IMR-90 (cell line): ENCODE results near the gene TRAIP. TPM values are rescaled to one million over a fixed set of nuclear protein-coding genes. Genes with fewer than 3 reads are reported as not detected.

Source experiments
- ATAC-seq: fragments of 200-7000 bp; cut with Tn5 transposase; 2 replicates; pipeline ENCODE4 v1.9.1; 2020; ENCODE audit warnings: low read depth, mild to moderate bottlenecking, moderate library complexity
- BruUV-seq: library from RNA; stranded (reverse); fragments of 400-500 nt; replicated peaks from 2 replicates; lab custom pipeline; 2021; lab: Mats Ljungman, UMichigan
- CTCF ChIA-PET: fragments of 300-600 bp; formaldehyde crosslinking; extraction: SDS; loops from one replicate; lab custom pipeline; 2021; ENCODE audit warnings: antibody characterized with exemption; lab: Yijun Ruan, JAX
- POLR2A ChIA-PET: fragments of 300-600 bp; sonication (Branson Sonifier 250); formaldehyde crosslinking; loops from one replicate; lab custom pipeline; 2022; ENCODE audit warnings: antibody characterized with exemption; ENCODE audit not compliant: unreplicated experiment; lab: Charles Lee
- DNase-seq: peaks from one replicate; pipeline ENCODE4 v3.0.0; 2013
- H2AFZ ChIP-seq: replicated peaks from 2 replicates; pipeline ENCODE3; 2013; ENCODE audit warnings: low read length, mild to moderate bottlenecking; ENCODE audit not compliant: poor library complexity
- H2AK5ac ChIP-seq: 2 replicates; pipeline ENCODE4 v1.6.1; 2013; ENCODE audit warnings: low read depth, low read length, inconsistent platforms
- H2AK9ac ChIP-seq: replicated peaks from 2 replicates; pipeline ENCODE3; 2013; ENCODE audit warnings: mild to moderate bottlenecking, low read depth, low read length, moderate library complexity; ENCODE audit not compliant: poor library complexity
- H2BK120ac ChIP-seq: 2 replicates; pipeline ENCODE4 v1.6.1; 2013; ENCODE audit warnings: low read depth, low read length, inconsistent platforms
- H2BK15ac ChIP-seq: 3 replicates; pipeline ENCODE4 v1.6.1; 2013; ENCODE audit warnings: low read depth, low read length, inconsistent platforms
- H2BK20ac ChIP-seq: 2 replicates; pipeline ENCODE4 v1.6.1; 2013; ENCODE audit warnings: low read depth, mild to moderate bottlenecking, inconsistent platforms, low read length, moderate library complexity
- H2BK5ac ChIP-seq: 2 replicates; pipeline ENCODE4 v1.6.1; 2013; ENCODE audit warnings: mild to moderate bottlenecking, low read depth, low read length, inconsistent platforms; ENCODE audit not compliant: poor library complexity, severe bottlenecking
- H3K14ac ChIP-seq: replicated peaks from 2 replicates; pipeline ENCODE4 v1.6.1; 2013; ENCODE audit warnings: low read depth, low read length, inconsistent platforms
- H3K18ac ChIP-seq: 2 replicates; pipeline ENCODE4 v1.6.1; 2013; ENCODE audit warnings: low read depth, low read length, control low read depth
- H3K23ac ChIP-seq: 2 replicates; pipeline ENCODE4 v1.6.1; 2013; ENCODE audit warnings: low read depth, low read length, inconsistent platforms
- H3K27ac ChIP-seq: 2 replicates; pipeline ENCODE4 v1.5.1; 2013; ENCODE audit warnings: mild to moderate bottlenecking, control low read depth, low read length; ENCODE audit not compliant: insufficient read depth
- H3K27me3 ChIP-seq: 2 replicates; pipeline ENCODE4 v1.6.1; 2013; ENCODE audit warnings: low read length; ENCODE audit not compliant: control insufficient read depth, insufficient read depth
- H3K36me3 ChIP-seq: 2 replicates; pipeline ENCODE4 v1.6.1; 2013; ENCODE audit warnings: low read length, mixed read lengths; ENCODE audit not compliant: control insufficient read depth, insufficient read depth
- H3K4ac ChIP-seq: 2 replicates; pipeline ENCODE4 v1.6.1; 2013; ENCODE audit warnings: low read depth, low read length, inconsistent platforms
- H3K4me1 ChIP-seq: 2 replicates; pipeline ENCODE4 v1.6.1; 2013; ENCODE audit warnings: low read length, mixed read lengths; ENCODE audit not compliant: control insufficient read depth, insufficient read depth
- H3K4me2 ChIP-seq: 2 replicates; pipeline ENCODE4 v1.6.1; 2013; ENCODE audit warnings: low read depth, mild to moderate bottlenecking, control low read depth, low read length, moderate library complexity
- H3K4me3 ChIP-seq: 2 replicates; pipeline ENCODE4 v1.5.1; 2013; ENCODE audit warnings: low read depth, mild to moderate bottlenecking, control low read depth, low read length, moderate library complexity; ENCODE audit not compliant: insufficient read depth
- H3K56ac ChIP-seq: 2 replicates; pipeline ENCODE4 v1.6.1; 2013; ENCODE audit warnings: low read length, inconsistent platforms; ENCODE audit not compliant: insufficient read depth; ENCODE audit errors: extremely low read depth
- H3K79me1 ChIP-seq, 2 experiments: 2 replicates each; pipeline ENCODE4 v1.6.1; 2013; ENCODE audit warnings: low read length in 2 of 2, inconsistent platforms in 1 of 2, low read depth in 1 of 2
- H3K9ac ChIP-seq: 2 replicates; pipeline ENCODE4 v1.6.1; 2013; ENCODE audit warnings: low read depth, low read length, control low read depth
- H3K9me1 ChIP-seq: 2 replicates; pipeline ENCODE4 v1.6.1; 2013; ENCODE audit warnings: low read length, inconsistent platforms; ENCODE audit not compliant: insufficient read depth
- H3K9me3 ChIP-seq: 2 replicates; pipeline ENCODE4 v1.6.1; 2013; ENCODE audit warnings: low read length; ENCODE audit not compliant: control insufficient read depth, insufficient read depth
- H4K20me1 ChIP-seq: 2 replicates; pipeline ENCODE4 v1.6.1; 2013; ENCODE audit warnings: low read length, inconsistent platforms; ENCODE audit not compliant: insufficient read depth
- H4K5ac ChIP-seq: 2 replicates; pipeline ENCODE4 v1.6.1; 2013; ENCODE audit warnings: mild to moderate bottlenecking, low read depth, low read length, control low read depth
- H4K8ac ChIP-seq, 2 experiments: 2 replicates each; pipeline ENCODE4 v1.6.1; 2013; ENCODE audit warnings: low read depth in 2 of 2, low read length in 2 of 2, control low read depth in 1 of 2, inconsistent platforms in 1 of 2
- H4K91ac ChIP-seq: 2 replicates; pipeline ENCODE4 v1.6.1; 2013; ENCODE audit warnings: low read depth, low read length, inconsistent platforms; ENCODE audit not compliant: insufficient read depth
- CHD1 ChIP-seq: IDR thresholded peaks from 2 replicates; pipeline ENCODE4 v1.6.1; 2012; ENCODE audit warnings: low read depth, low read length, improper control_type of control experiment
- MAFK ChIP-seq: IDR thresholded peaks from 2 replicates; pipeline ENCODE4 v1.6.1; 2012; ENCODE audit warnings: low read depth, low read length, improper control_type of control experiment
- MXI1 ChIP-seq: IDR thresholded peaks from 2 replicates; pipeline ENCODE4 v1.6.1; 2012; ENCODE audit warnings: low read depth, mild to moderate bottlenecking, low read length, moderate library complexity, borderline replicate concordance
- WGBS, 2 experiments: methylation state at CpG; one replicate each; pipeline versions ENCODE4 v1.1.5 to v1.1.7; 2013; ENCODE audit warnings: missing lambda C conversion rate in 2 of 2; ENCODE audit not compliant: insufficient read length in 1 of 2; ENCODE audit errors: extremely low coverage in 2 of 2; 5-methylcytosine and 5-hydroxymethylcytosine counted together
- dilution Hi-C: fragments of 300-500 bp; cut with HindIII; formaldehyde crosslinking; loops from one replicate; pipeline ENCODE4 v1.14.3; 2018; ENCODE audit warnings: low sequenced_read_pairs; ENCODE audit not compliant: unreplicated experiment
- in situ Hi-C: fragments of 300-500 bp; cut with MboI; formaldehyde crosslinking; loops from 3 replicates; pipeline ENCODE4 v1.14.3; 2019; ENCODE audit warnings: low sequenced_read_pairs, inconsistent platforms, mixed read lengths
- intact Hi-C: fragments of 100-400 bp; cut with micrococcal nuclease; formaldehyde crosslinking; loops from 2 replicates; pipeline ENCODE4 v1.10.0; 2022
- polyA plus RNA-seq, 3 experiments: library from polyadenylated mRNA; depleted of rRNA; stranded (reverse); fragments of >200 nt; gene quantifications; 2 replicates each; pipeline ENCODE4 v1.2.3, GENCODE V29; 2012; ENCODE audit warnings: low replicate concordance in 1 of 3
- total RNA-seq: library from RNA; depleted of rRNA; stranded (reverse); fragments of >200 nt; gene quantifications from 2 replicates; pipeline ENCODE4 v1.2.3, GENCODE V29; 2012

TRAIP gene
- total and polyA plus RNA-seq, 2 of the 4 experiments (the other 2 are of a cell fraction): 6.3 to 9.2 TPM

DNA sequence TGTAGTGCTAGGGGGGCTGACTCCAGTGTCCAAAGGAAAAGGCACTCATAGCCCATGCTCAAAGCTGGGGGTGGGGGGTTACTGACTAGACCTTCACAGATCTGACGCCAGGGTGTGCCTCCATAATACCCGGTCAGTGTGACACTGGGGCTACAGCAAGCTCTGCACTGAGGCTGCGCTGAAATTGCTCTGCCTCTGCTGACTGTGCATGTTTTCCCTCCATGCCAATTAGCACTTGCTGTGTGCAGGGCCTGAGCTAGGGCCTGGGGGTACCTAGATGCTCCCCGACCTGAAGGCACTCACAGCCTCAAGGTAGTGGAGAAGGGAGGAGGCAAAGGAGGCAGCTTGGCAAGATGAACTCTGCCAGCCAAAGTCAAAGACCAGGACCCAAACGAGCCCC, 8.1 kb upstream of the TRAIP start:
- Histone ChIP-seq H3K4me1 (no peaks in the 10 kb centered on the region), H3K14ac (no peak overlapping the region), H4K5ac (no peak overlapping the region), H3K36me3 (no peaks in the 10 kb centered on the region), H3K9me3 (no peaks in the 10 kb centered on the region), H3K4me3 (no peak overlapping the region), H3K23ac (no peak overlapping the region), H3K56ac (no peak overlapping the region), H4K20me1 (no peaks in the 10 kb centered on the region), H3K27ac (no peak overlapping the region), H3K79me1 (no peaks in the 10 kb centered on the region), H3K18ac (no peak overlapping the region), H2BK15ac (no peak overlapping the region), H4K8ac (no peak overlapping the region), H2BK120ac (no peak overlapping the region), H2BK5ac (no peak overlapping the region), H3K9me1 (no peaks in the 10 kb centered on the region), H2AK9ac (no peak overlapping the region), H3K9ac (no peak overlapping the region), H3K4me2 (no peak overlapping the region), H4K91ac (no peak overlapping the region), H3K27me3 (peaks cover 61% of the 10 kb centered on the region), H2BK20ac (no peak overlapping the region), H3K4ac (no peak overlapping the region), H2AK5ac (no peak overlapping the region), H2AFZ (no peak overlapping the region)
- DNase-seq (no peak), ATAC-seq (no peak)
- in situ Hi-C loops: no loop called here
- BruUV-seq: no TSS peak
- ChIA-PET CTCF (no interaction called here), POLR2A (no interaction called here)
- intact Hi-C loops: no loop called here
- dilution Hi-C loops: no loop called here
- 66% methylated on average over 3 of the region's 5 CpGs; no CpG with 5 or more reads in 1 of the 2 experiments for WGBS, 2 experiments
- no peak for TF ChIP-seq MXI1
- TF ChIP-seq CHD1: no peak
- 0 out of 2 replicates have a peak, but pooled peaks have one; percentile 25 for TF ChIP-seq MAFK
